Measurements from ENCODE around the gene EFCAB12. TPM values are rescaled to one million over a fixed set of nuclear protein-coding genes. Genes with fewer than 3 reads are reported as not detected.

Gene EFCAB12
- polyA plus RNA-seq (2012; ENCODE audit: insufficient read depth, insufficient read length): 1.00 TPM

- no peak within 1 kb of the TSS for H3K4me3 ChIP-seq (ENCODE audit: low read length)
Observed at GRCh38 chr3:129428376-129429079, at the start of gene EFCAB12. Gene EFCAB12 (minus strand): TSS chr3:129428636. CDS start chr3:129428488, 148 bp downstream.

GRCh38 chr3:129476586-129476985 lies 48.1 kb upstream of the EFCAB12 start:
- no peak overlapping the region for H3K4me3 ChIP-seq (ENCODE audit: low read length)
- DNase-seq (ENCODE audit: low read depth, low spot score): no peak

More at GRCh38 chr3:129428376-129429079, at the start of gene EFCAB12:
- DNase-seq (ENCODE audit: low read depth, low spot score): no peak

- no peak overlapping the region for H3K4me3 ChIP-seq (ENCODE audit: low read length)
- DNase-seq (ENCODE audit: low read depth, low spot score): no peak
Observed at GRCh38 chr3:129475863-129476262, 47.4 kb upstream of the EFCAB12 start.

GRCh38 chr3:129474984-129475804 lies 46.8 kb upstream of the EFCAB12 start:
- no peak overlapping the region for H3K4me3 ChIP-seq (ENCODE audit: low read length)
- no peak for DNase-seq (ENCODE audit: low read depth, low spot score)

- DNase-seq (ENCODE audit: low read depth, low spot score): no peak
- H3K4me3 ChIP-seq (ENCODE audit: low read length): no peak overlapping the region
Observed at GRCh38 chr3:129473769-129474152, 45.3 kb upstream of the EFCAB12 start.

GRCh38 chr3:129473067-129473768 lies 44.8 kb upstream of the EFCAB12 start:
- H3K4me3 ChIP-seq (ENCODE audit: low read length): no peak overlapping the region
- no peak for DNase-seq (ENCODE audit: low read depth, low spot score)

GRCh38 chr3:129470861-129471260 lies 42.4 kb upstream of the EFCAB12 start:
- DNase-seq (ENCODE audit: low read depth, low spot score): peak; percentile 15
- H3K4me3 ChIP-seq (ENCODE audit: low read length): no peak overlapping the region

GRCh38 chr3:129469026-129469425 lies 40.6 kb upstream of the EFCAB12 start:
- H3K4me3 ChIP-seq (ENCODE audit: low read length): no peak overlapping the region
- DNase-seq (ENCODE audit: low read depth, low spot score): no peak

GRCh38 chr3:129467932-129468331 lies 39.5 kb upstream of the EFCAB12 start:
- no peak for DNase-seq (ENCODE audit: low read depth, low spot score)
- no peak overlapping the region for H3K4me3 ChIP-seq (ENCODE audit: low read length)

GRCh38 chr3:129463716-129464115 lies 35.3 kb upstream of the EFCAB12 start:
- H3K4me3 ChIP-seq (ENCODE audit: low read length): no peak overlapping the region
- no peak for DNase-seq (ENCODE audit: low read depth, low spot score)

GRCh38 chr3:129463094-129463493 lies 34.7 kb upstream of the EFCAB12 start:
- H3K4me3 ChIP-seq (ENCODE audit: low read length): no peak overlapping the region
- DNase-seq (ENCODE audit: low read depth, low spot score): no peak

GRCh38 chr3:129462361-129462968 lies 34.0 kb upstream of the EFCAB12 start:
- no peak overlapping the region for H3K4me3 ChIP-seq (ENCODE audit: low read length)
- DNase-seq (ENCODE audit: low read depth, low spot score): no peak

GRCh38 chr3:129461461-129462146 lies 33.2 kb upstream of the EFCAB12 start:
- DNase-seq (ENCODE audit: low read depth, low spot score): no peak
- no peak overlapping the region for H3K4me3 ChIP-seq (ENCODE audit: low read length)

GRCh38 chr3:129461022-129461421 lies 32.6 kb upstream of the EFCAB12 start:
- DNase-seq (ENCODE audit: low read depth, low spot score): no peak
- no peak overlapping the region for H3K4me3 ChIP-seq (ENCODE audit: low read length)

- DNase-seq (ENCODE audit: low read depth, low spot score): no peak
- H3K4me3 ChIP-seq (ENCODE audit: low read length): no peak overlapping the region
Observed at GRCh38 chr3:129460572-129460971, 32.1 kb upstream of the EFCAB12 start.

- no peak overlapping the region for H3K4me3 ChIP-seq (ENCODE audit: low read length)
- no peak for DNase-seq (ENCODE audit: low read depth, low spot score)
Observed at GRCh38 chr3:129460155-129460554, 31.7 kb upstream of the EFCAB12 start.

- H3K4me3 ChIP-seq (ENCODE audit: low read length): no peak overlapping the region
- no peak for DNase-seq (ENCODE audit: low read depth, low spot score)
Observed at GRCh38 chr3:129453732-129454131, 25.3 kb upstream of the EFCAB12 start.

GRCh38 chr3:129449279-129450115 lies 21.1 kb upstream of the EFCAB12 start:
- H3K4me3 ChIP-seq (ENCODE audit: low read length): no peak overlapping the region

More at GRCh38 chr3:129449279-129450115, 21.1 kb upstream of the EFCAB12 start:
- no peak for DNase-seq (ENCODE audit: low read depth, low spot score)
